A172 (cell line): ENCODE measurements around the gene SCARB2. TPM values are rescaled to one million over a fixed set of nuclear protein-coding genes. Genes with fewer than 3 reads are reported as not detected.

Source experiments
- DNase-seq: peaks from one replicate; pipeline ENCODE4 v3.0.0-alpha.2; 2015; ENCODE audit warnings: low spot score
- total RNA-seq: library from RNA; depleted of rRNA; stranded (reverse); fragments of >200 nt; shearing (Covaris generic); gene quantifications from 2 replicates; pipeline ENCODE4 v1.2.3, GENCODE V29; 2014

SCARB2 gene
- total RNA-seq, 1 experiment from 2014 or later, result 136 TPM

- DNase-seq, result no peak
Observed at GRCh38 chr4:76226418-76226817, 12.8 kb upstream of the SCARB2 start.

DNA sequence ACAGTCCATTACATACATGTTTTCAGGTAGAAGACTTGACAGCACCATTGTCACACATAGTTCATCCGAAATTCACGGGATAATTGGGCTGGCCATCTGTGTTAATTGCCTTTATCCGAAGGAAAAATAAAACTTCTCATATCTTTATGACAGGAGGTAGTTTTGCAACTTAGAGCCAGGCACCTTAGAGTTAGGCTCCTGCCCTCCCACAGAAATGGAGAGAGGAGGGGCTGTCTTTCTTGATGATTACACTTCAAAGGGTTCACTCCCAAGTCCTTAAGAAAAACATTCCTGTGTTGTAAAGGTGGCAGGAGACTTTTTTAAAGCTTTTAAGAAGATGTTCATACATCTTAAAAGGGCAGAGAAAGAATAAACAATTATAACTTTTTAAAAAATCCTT is 10.5 kb upstream of the SCARB2 start:
- DNase-seq, result no peak

DNA sequence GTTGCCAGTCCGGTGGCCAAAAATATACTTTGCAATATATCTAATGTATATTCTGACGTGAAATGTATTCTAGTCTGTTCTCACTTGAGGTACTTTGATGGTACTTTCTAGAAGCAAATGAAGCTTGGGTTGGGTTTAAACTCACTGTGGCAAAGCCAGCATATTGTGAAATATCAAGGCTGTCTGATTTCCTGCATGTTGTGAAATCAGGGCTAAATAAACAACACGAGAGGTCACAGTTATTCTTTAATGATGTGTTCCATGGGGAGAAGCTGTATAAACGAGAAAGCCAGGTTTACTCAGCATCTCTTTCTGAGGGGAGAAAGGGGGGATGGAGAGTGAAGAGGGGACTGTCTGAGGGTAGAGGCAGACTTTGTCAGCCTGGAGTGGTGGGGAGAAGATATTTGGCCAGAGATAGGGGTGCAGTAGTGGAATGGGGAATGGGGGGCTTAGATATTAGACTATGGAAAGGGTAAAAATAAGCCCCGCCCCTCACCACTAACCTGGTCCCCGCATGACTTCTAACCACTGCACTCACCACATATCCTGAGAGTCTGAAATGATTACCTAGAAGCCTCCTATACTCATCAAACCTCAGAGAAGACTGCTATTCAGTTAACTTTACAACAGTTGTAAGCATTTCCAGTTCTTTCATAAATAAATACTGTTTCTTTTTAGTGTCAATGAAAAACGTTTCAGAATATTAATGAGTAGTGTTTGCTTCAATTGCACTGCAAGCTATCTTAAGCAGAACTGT is 5.9 kb upstream of the SCARB2 start:
- no peak for DNase-seq

- DNase-seq, result no peak
Observed at GRCh38 chr4:76216975-76217814, 3.6 kb upstream of the SCARB2 start.

DNA sequence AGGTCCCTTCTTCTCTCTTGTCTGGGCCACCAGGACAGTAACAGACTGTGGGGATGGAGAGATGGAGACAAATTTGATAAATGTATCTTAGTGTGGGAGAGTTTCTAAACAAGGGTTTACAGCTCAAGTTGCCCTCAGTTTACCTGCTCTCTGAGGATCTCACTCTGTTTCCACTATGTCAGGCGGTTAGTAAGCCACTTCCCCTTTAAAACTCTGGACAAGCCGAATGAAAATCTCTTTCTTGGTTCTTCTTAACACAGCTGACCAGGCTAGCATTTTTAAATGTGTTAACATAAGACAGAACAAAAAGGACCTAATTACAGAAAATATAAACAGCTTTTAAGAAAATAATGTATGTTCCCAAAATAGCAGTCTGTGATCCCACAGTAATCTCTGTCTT is 2.9 kb upstream of the SCARB2 start:
- DNase-seq, result no peak

DNA sequence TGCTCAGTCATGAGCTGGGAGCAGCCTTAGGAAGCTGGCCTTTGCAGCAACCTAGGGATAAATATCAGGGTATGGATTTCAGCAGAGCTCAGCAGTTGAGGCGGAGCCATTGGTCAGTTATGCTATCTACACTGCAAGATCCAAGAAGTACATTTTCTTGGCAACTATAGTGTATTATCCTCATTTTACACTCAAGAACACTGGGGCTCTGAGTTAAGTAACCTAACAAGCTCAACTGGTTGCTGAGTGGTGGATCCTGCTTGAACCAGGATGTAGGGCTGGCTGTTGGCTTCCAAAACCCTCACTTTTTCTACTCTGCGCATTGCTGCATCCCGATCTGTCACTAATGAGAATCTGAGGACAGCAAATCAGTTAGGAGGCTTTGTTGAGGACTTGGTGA is 1.5 kb upstream of the SCARB2 start:
- no peak for DNase-seq

DNA sequence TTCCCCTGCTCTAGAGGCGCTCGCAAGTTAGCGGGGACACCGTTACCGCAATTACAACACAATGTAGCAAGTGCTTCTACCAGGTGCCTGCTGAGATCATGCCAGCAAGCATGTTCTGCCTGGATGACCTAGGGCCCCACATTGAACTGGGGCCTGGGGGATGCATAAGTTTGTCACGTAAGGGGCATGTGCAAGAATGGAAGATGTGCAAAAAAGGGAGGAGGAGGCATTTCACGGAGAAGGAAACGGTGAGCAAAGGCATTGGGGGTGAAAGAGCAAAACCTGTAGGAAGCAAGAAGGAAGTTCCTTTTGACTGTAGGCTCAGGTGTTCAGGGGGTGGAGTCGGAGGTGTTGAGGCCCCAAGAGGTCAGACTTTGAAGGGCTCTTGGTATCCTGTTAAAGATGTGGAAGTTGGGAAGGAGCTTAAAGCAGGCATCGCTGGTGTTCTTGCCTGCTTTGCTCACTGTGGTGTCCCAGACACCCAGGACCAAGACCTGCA is 602 bp upstream of the SCARB2 start:
- DNase-seq, result no peak

- peak; percentile 33 for DNase-seq
Observed at GRCh38 chr4:76212851-76213414, 691 bp downstream of the SCARB2 start.

DNA sequence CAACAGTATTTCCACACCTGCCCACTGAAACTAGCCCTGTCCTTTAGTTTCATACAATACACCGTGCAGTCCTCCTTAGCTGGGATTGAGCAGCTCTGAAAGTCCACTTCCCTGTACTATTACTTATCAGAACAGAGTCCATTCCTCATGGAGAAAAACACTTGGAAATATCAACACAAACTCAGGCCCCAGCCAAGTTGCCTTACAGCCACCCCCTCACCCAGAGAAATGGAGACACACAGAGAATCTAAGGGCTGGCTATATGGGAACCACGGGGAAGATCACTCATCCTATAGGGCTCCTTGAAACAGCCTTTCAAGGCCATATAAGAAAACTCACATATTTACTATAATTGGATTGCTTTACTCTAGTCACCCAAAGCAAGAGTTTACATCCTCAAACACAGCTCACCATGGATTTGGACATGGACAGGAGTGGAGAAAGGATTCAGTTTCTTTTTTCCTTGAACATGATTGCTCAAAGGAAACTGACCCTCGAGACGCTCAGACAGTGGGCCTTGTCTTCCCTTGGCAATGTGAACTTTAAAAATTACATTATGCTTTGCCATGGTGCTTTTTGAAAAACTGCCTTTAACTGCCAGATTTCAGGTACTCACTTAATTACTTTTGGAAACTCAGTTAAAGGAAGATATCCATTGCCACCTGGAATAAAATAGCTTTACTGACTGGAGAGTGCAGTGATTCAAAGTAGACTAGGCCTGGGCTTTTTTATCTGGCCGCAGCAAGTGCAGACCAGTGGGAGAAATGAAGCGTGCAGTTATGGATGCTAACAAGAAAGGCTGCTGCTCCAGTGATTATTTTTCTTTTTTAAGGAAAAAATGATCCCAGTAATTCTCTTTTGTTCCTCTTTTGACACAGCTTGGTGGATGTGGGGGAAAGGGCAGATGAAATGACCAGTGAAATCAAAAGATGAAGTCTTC is 1.6 kb downstream of the SCARB2 start:
- no peak for DNase-seq

GRCh38 chr4:76210452-76210851 is 3.2 kb downstream of the SCARB2 start:
- DNase-seq, result no peak

DNA sequence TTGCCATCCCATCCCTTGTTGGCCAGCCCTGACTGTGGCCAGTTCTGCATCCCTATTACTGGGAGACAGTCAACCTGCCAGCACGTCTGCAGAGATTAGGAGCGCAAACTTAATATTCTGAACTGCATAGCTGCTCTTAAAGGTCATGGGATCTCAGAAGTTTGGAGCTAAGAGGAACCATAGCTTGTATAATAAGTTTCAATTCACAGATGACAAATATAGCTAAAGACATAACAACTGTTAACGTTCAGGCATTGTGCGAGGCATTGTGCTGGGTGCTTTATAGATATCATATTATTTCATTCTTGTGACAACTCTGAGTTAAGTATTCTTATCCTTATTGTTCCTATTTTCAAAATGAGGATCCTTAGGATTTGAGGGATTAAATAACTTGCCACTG is 3.7 kb downstream of the SCARB2 start:
- no peak for DNase-seq

DNA sequence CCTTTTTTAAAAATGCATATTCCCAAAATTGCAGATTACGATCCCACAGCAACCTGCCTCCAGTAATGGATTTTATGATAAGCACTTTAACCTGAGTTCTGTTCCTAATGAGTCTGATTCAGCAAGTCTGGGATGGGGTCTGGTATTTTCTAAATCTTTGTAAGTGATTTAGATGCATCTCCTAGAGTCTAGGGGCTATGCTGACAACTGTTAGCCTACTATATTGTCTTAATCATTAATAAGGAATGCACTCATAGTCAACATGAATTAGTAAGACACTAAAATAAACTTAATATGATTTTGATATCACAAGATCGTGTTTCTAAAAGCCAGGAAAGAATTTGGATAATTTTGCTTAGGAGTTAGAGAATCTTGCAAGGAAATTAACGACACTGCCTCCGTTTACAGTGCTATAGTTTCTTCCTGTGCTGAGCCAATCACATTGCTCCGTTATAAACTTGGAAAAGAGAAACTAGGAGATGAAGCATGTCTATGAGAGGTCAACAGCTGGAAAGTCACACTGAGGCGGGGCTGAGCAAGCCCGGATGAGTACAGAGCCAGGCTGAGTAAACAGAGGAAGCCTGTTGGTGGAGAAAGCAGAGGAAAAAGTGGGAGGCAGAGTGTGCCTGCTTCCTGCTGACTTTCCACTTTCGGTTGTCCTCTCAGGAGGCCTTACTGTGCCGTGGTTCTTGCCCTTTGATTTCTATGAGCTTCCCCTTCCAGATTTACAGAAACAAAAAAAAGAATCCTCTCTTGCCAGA is 5.4 kb downstream of the SCARB2 start:
- peak; percentile 57 for DNase-seq

DNA sequence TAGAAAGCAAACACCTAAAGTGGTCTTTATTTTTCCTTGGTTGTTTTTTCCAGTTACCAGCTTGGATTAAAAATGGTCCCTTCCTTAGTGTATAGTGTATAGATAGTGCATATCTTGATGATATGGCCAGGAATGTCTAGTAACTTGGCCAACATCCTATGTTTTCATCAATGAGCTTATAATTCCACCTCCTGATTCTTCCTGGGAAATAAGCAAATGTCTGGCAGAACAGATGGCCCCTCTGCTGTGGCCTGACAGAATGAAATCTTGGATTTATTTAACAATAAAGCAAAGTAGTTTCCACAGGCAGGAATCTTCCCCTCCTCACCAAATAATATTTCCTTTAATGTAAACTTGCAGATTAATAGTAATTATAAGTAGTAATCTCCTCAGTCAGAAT is 6.1 kb downstream of the SCARB2 start:
- DNase-seq, result no peak

DNA sequence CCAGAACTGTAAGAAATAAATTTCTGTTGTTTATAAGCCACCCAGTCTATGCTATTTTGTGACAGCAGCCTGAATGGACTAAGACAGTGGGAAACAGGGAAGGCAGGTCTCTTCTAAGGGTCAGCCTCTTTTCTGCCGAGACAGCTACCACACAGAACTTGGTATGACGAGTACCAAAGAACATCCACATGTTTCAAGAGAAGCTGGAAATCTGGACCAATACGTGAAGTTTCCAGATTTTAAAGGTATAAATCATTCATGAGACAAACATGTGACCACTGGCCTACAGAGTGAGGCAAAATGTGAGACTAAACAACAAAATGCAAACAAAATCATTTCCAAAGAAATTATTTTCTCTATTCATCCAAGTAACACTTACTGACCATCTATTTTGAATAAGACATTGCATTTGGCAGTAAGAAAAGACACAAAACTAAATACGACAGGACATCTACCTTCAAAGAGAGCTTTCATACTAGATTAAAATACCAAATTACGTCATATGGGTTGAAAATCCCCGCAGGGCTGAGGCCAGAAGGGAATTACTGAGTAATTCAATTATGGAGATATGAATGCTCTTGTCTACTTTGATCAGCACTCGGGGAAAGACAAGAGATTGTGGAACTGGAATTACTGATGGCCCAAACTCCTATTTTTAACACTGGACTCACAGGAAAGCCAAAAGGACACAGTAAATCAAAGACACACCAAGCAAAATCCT is 7.2 kb downstream of the SCARB2 start:
- DNase-seq, result no peak

DNA sequence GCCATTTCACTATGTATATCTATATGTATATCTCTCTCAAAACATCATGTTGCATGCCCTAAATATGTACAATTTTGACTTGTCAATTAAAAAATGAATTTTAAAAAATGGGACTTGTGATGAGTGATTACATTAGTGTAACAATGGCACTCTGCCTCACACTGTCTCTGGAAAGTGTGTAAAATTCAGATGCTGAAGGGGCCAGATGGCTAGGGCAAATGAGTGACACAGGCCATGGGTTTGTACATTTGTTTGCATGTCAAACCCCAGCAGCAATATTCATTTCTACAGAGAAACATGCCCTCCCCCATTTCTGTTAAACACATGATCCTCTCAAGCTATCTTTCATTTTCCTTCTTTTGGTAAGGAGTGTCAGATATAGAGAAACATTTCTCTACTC is 8.1 kb downstream of the SCARB2 start:
- DNase-seq, result no peak

GRCh38 chr4:76204936-76205335 is 8.7 kb downstream of the SCARB2 start:
- DNase-seq, result no peak

DNA sequence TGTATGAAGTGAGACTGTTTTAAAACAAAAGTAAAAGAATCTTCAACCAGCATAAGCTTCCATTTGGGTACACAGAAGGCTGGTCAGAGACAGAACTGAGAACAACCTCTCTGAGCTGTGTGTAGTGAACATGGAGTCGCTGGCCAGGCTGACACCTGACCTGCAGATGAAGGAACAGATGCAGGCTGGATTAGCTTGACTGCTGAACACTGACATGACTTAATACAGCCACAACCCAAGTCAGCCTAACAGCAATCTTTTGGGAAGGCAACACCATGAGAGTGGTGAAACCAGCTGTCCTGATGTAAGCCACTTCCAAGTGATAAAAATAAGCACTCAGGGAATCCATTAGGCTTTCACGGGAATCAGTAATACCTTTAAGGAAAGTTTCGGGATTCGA is 10.1 kb downstream of the SCARB2 start:
- no peak for DNase-seq

DNA sequence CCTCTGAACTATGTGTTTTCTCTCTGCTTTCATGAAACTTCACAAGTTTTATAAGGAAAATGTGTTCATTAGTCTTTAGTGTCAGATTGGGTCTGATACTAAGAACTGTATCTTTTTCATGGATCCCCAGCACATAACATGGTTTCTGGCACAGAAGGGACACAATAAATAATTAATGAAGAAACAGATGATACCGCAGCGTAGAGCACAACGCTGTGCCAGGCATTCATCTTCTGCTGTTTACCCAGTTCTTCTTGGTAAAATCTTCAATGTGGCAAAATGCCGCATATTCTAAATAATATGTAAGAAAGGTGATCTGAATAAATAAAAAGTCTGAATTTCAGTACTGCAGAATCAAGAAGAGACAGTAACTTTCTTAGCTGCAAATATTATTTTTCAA is 12.3 kb downstream of the SCARB2 start:
- no peak for DNase-seq

DNA sequence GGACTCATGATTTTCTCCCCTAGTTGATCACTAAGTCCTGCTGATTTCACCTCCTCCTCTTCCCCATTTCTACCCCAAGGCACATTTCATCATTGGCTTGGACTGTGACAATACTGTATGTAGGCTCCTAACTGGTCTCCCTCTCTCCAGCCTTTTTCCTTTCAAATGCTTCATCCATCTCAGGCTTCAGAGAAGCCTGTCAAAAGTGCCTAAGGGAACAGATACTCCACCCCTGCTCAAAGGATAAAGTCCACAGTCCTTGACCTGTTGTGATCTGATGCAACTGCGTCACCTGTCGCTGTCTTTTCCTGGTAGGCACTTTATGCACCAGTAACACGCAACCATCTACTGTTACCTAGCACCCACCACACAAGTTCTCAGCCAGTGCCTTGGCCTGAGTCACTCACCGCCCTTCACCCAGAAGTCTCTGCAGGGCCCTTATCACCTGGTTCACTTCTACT is 12.8 kb downstream of the SCARB2 start:
- no peak for DNase-seq

GRCh38 chr4:76199664-76200211 is 13.9 kb downstream of the SCARB2 start:
- DNase-seq, result no peak
